GM21515 (cell line): ENCODE measurements around the gene WDFY3.
"Not testable (repeated sequence)": the region's sequence is repeated elsewhere in the genome, so short reads cannot be mapped to it uniquely, and the experiment has no call there.

Source experiments
- ATAC-seq: cut with Tn5 transposase; IDR thresholded peaks from one replicate; pipeline ENCODE4 v1.9.1; 2021; ENCODE audit not compliant: unreplicated experiment

Gene WDFY3

GRCh38 chr4:84722720-84723119, 243.8 kb downstream of the WDFY3 start:
- no peak for ATAC-seq

DNA sequence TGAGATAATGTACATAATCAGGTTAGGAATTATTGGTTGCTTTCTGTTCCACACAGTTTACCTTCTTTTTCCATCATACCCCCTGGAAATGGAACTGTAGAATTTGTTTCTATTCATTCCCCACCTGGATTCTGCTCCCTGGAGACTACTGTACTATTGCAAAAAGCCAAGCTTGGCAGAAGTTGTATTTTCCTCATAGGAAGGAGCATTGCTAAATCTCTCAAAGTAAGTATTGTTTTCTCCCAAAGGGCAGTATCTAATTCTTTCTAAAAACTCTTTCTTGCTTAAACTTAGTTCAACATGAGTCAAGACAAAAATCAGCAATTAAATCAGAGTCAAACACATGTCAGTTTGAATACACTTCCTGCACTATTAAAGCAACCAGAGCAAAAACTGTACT, 247.4 kb downstream of the WDFY3 start:
- ATAC-seq: no peak

DNA sequence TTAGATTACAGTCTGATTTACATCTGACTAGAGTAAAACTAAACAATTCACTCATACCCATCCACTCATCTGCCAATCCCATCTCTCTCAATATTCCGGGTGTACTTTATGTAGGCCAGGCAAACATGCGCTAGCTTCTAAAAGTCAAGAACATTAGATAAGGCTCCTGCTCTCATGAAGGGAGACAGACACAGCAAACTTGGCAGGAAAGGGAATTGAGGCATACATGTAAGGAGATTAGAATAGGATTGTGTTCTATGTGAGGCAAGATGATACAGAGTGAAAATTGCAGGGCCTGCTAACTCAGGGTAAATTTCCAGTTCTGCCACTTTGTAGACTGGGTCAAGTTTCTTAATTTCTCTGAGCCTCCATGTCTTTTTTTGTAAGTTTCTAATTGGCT, 247.8 kb downstream of the WDFY3 start:
- ATAC-seq: no peak

DNA sequence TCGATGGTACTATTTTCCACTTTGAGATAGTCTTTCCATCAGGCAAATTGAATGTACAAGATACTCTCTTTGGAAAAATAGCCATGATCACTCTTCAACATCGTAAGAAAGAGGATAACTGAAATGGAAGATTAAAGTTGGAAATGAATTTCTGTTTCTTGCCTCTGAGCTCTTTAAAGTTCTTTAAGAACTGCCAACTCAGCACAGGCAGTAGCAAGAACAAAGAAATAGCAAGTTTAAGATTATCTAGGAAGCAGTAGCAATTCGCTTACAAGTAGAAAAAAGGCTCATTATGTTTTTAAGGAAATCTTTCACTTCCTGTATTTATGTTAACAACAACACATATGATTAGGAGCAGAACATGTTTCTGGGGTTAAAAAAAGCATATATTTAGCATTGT, 255.9 kb downstream of the WDFY3 start:
- ATAC-seq: no peak

- no peak for ATAC-seq
Measured at GRCh38 chr4:84708406-84709135, 257.9 kb downstream of the WDFY3 start.

DNA sequence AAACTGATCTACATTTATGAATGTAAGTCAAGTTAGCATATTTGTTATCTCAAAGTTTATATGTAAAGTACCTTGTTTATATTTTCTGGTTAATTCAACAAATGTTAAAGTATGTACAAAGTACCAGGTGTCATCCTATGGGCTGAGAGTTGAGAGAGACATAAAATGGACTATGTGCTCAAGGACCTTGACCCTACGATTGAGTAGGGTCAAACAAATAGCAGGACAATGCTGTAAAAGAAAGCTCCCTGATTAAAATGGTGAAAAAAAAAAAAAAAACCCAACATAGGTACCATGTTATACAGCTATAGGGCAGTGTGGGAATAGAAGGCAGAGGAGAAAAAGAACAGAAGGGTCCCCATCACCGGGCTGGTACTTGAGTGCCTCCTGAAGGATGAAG, 260.2 kb downstream of the WDFY3 start:
- ATAC-seq: no peak

DNA sequence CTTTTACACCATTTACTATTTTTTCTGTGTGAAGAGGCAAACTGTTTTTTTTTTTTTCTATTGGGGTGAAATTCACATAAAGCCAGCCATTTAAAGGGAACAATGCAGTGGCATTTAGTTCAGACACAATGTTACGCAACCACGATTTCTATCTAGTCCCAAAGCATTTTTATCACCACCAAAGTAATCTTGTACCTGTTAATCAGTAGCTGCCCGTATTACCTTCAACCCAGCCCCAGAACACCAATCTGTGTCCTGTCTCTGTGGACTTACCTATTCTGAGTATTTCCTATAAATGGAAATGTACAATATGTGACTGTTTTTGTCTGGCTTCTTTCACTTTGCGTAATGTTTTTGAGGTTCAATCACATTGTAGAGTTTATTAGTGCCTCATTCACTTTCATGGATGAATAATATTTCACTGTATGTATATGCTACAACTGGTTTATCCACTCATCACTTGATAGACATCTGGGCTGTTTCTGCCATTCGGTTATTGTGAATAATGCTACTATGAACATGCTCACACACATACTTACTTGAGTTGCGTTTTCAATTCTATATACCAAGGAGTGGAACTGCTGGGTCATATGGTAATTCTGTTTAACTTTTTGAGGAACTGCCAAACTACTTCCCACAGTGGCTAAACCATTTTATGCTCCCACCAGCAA, 267.4 kb downstream of the WDFY3 start:
- no peak for ATAC-seq

DNA sequence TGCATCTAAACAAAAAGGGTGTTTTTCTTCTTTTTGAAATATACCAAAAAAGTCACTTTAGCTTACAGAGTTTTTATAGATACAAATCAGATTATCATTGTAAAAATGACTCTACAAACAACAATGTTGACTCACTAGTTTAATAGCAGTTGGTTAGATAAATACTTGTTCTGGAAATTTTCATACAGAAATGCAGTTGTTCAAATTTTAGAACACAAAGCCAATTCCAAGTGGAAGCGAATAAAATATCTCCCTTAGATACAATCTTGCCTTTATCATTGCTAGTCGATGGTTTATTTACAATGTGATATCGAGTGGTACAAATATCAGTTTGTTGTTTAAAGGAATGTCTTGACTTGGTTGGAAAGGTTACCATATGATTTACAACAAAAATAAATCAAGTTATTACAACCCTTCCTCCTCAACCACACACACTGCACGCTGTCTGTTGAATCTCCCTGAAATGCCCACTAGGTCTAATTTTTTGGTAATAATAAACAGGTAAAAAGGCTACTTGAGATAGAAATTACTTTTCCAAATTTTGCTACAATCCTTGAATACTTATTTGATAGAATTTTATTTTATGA, 268.8 kb downstream of the WDFY3 start:
- no peak for ATAC-seq

- ATAC-seq: no peak
Measured at GRCh38 chr4:84697159-84697558, 269.3 kb downstream of the WDFY3 start.

DNA sequence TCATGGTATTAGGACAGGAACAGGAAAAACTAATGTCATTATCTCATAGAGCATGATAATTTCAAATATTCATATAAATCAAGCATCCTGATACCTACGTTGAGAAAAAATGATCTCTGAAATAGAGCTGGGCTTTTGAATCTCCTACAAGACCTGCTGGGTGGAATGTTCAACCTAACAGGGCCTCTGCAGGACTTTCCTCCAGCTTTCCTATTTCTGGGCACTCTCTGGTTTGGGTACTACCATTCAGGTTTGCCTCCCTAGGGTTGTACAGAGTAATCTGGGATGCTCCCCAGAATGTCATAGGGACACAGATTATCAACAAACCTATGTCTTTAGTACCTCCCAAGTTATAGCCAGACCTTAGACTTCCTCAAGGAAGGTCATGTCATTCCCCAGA, 274.7 kb downstream of the WDFY3 start:
- no peak for ATAC-seq

- ATAC-seq: no peak
Measured at GRCh38 chr4:84691170-84691691, 275.3 kb downstream of the WDFY3 start.

DNA sequence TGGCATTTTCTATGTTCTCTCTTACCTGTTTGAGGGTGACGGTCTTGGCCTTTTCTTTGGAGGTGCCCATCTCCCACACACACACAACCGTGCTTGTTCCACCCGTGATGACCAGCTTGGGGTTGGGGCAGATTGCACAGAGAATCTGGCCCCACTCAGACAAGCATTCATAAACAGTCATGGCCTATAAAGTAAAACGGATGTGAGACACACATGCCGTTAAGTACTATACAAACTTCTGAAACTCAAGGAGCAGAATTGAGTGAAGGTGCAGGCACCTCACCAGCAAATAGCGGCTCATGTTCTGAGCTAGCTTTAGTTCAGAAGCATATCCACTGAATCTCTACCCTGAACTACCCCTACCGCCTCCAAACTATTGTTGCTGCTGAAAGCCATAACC, 276.0 kb downstream of the WDFY3 start:
- ATAC-seq: no peak

GRCh38 chr4:84689197-84689596, 277.3 kb downstream of the WDFY3 start:
- no peak for ATAC-seq

DNA sequence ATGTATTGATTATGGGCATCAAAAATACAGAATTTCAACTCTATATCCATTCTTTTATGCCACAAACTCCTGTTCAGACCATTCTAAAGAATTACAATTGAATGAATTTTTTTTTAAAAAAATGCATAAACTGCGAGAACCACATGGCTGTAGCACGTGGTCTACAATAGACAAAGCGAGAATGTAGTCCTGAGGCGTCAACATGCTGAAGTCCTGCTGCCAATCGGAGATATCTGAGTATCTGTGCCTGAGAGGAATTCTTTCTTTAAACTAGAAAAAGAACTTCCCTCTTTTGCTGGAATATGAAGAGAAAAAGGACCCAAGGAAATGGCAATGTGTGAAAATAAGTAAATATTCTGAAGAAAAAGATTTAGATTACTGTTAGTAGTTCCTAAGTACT, 277.9 kb downstream of the WDFY3 start:
- ATAC-seq: no peak

- ATAC-seq: no peak
Measured at GRCh38 chr4:84685105-84685504, 281.4 kb downstream of the WDFY3 start.

- no peak for ATAC-seq
Measured at GRCh38 chr4:84684361-84684760, 282.1 kb downstream of the WDFY3 start.

DNA sequence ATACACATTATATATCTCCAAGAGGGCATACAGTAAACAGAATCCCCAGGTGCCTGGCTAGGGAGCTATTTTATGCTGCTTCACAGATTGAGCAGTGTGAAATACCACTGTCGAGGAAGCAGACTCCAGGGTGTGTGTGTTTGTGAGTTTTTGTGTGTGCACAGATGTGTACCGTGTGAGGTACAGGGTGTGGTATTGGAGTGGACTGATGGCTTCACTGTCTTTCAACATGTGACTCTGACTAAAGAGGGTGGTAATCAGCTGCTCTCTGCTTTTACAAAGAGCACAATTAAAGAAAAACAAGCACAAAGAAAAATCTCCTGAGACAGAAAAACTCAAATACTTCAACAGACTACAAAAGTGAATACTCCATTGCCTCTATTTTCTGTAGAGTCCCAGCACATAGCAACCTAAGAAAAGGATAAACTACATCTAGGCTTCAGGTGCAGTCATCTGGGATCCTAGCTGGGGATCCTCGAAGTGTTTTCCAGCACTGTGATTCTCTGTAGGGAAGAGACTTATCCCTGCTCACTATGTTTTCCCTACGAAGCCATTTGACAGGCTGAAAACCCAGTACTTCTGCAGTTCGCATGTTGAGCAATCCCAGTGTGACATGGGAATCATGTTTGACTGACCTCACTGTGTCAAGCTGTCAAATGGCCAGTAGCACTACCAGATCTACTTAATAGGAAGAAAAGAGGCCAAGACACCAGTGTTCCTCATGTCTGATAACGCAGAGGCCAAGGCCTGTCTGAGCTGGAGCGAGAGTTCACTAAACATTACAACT, 283.2 kb downstream of the WDFY3 start:
- ATAC-seq: no peak

- not testable (repeated sequence) for ATAC-seq
Measured at GRCh38 chr4:84682661-84683060, 283.8 kb downstream of the WDFY3 start.

GRCh38 chr4:84681486-84682274, 284.8 kb downstream of the WDFY3 start:
- no peak for ATAC-seq

DNA sequence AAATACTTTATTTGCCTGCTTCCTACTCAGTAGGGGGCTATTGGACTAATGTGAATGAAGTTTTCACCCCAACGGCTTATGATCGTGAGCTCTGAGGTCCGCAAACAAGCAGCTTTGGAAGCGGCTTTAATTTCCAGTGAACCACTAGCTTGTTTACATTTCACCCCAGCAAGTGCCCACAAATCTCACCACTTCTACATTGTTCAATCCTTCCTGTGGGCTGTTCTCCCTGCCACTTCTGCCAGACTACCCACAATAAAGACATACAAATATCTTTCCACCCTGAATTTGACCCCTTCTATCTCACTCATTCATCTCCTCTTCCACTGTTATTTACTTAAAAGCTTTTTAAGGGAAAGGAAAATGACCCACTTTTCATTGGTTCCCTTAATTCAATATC, 285.5 kb downstream of the WDFY3 start:
- ATAC-seq: no peak
